Measurements from ENCODE around the gene SMCO1. TPM values are rescaled to one million over a fixed set of nuclear protein-coding genes. Genes with fewer than 3 reads are reported as not detected.

Gene SMCO1
- total and polyA plus RNA-seq, 2 experiments from 2014 or later: not detected

DNA sequence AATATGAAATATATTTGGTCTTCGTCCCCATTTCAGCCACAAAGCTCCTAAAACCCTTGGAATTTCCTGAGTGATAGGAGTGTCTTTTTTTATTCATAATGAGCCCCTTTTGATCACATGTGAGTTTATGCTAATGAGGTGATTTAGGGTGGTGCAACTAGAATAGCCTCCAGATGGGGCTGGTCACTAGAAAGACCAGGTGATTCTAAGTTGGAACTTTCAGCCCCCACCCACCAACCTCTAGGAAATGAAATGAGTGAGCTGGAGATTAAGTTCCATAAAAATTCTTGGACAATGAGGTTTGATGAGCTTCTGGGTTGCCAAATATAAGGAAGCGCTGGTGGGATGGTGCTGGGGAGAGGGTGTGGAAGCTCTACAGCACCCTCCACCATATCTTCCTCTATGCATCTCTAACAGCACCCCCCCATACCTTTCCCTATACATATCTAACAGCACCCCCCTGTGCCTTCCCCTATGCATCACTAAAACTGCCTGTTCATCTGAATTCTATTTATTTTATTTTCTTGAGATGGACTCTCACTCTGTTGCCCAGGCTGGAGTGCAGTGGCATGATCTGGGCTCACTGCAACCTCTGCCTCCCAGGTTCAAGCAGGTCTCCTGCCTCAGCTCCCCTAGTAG is 2.1 kb upstream of the SMCO1 start (continued):
- TF ChIP-seq, protein P1, sequence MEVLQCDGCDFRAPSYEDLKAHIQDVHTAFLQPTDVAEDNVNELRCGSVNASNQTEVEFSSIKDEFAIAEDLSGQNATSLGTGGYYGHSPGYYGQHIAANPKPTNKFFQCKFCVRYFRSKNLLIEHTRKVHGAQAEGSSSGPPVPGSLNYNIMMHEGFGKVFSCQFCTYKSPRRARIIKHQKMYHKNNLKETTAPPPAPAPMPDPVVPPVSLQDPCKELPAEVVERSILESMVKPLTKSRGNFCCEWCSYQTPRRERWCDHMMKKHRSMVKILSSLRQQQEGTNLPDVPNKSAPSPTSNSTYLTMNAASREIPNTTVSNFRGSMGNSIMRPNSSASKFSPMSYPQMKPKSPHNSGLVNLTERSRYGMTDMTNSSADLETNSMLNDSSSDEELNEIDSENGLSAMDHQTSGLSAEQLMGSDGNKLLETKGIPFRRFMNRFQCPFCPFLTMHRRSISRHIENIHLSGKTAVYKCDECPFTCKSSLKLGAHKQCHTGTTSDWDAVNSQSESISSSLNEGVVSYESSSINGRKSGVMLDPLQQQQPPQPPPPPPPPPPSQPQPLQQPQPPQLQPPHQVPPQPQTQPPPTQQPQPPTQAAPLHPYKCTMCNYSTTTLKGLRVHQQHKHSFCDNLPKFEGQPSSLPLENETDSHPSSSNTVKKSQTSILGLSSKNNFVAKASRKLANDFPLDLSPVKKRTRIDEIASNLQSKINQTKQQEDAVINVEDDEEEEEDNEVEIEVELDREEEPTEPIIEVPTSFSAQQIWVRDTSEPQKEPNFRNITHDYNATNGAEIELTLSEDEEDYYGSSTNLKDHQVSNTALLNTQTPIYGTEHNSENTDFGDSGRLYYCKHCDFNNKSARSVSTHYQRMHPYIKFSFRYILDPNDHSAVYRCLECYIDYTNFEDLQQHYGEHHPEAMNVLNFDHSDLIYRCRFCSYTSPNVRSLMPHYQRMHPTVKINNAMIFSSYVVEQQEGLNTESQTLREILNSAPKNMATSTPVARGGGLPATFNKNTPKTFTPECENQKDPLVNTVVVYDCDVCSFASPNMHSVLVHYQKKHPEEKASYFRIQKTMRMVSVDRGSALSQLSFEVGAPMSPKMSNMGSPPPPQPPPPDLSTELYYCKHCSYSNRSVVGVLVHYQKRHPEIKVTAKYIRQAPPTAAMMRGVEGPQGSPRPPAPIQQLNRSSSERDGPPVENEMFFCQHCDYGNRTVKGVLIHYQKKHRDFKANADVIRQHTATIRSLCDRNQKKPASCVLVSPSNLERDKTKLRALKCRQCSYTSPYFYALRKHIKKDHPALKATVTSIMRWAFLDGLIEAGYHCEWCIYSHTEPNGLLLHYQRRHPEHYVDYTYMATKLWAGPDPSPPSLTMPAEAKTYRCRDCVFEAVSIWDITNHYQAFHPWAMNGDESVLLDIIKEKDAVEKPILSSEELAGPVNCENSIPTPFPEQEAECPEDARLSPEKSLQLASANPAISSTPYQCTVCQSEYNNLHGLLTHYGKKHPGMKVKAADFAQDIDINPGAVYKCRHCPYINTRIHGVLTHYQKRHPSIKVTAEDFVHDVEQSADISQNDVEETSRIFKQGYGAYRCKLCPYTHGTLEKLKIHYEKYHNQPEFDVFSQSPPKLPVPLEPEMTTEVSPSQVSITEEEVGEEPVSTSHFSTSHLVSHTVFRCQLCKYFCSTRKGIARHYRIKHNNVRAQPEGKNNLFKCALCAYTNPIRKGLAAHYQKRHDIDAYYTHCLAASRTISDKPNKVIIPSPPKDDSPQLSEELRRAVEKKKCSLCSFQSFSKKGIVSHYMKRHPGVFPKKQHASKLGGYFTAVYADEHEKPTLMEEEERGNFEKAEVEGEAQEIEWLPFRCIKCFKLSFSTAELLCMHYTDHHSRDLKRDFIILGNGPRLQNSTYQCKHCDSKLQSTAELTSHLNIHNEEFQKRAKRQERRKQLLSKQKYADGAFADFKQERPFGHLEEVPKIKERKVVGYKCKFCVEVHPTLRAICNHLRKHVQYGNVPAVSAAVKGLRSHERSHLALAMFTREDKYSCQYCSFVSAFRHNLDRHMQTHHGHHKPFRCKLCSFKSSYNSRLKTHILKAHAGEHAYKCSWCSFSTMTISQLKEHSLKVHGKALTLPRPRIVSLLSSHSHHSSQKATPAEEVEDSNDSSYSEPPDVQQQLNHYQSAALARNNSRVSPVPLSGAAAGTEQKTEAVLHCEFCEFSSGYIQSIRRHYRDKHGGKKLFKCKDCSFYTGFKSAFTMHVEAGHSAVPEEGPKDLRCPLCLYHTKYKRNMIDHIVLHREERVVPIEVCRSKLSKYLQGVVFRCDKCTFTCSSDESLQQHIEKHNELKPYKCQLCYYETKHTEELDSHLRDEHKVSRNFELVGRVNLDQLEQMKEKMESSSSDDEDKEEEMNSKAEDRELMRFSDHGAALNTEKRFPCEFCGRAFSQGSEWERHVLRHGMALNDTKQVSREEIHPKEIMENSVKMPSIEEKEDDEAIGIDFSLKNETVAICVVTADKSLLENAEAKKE (CRISPR knock-in tag; IDR thresholded peaks at IDR 0.05): no peak
- TF ChIP-seq ZNF114 (CRISPR knock-in tag; IDR thresholded peaks at IDR 0.05): no peak

DNA sequence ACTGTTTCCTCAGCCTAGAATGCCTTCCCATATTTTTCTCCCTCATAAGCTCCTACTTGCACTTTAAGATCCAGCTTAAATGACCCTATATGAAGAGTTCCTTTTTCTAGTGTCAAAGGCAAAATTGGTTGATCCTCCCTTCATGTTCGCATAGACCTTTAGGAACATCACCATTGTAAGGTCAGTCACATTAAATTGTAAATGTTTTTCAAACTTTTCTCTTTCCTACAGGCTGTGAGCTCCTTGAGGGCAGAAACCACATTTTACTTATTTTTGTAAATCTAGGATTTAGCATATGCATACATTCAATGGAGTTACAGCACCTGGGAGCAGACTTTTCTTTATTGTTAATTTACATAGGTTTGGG is 813 bp downstream of the SMCO1 start:
- Histone ChIP-seq H3K4me1 (ENCODE audit: insufficient read depth) (no peaks in the 10 kb centered on the region; the same call in 1 of the 2 replicates), H3K27me3 (ENCODE audit: insufficient read depth) (no peaks in the 10 kb centered on the region; the same call in 1 of the 2 replicates), H3F3A (replicated peaks; ENCODE audit: low read depth) (no peaks in the 10 kb centered on the region), H3K4me3 (no peak overlapping the region), H3K4me2 (no peak overlapping the region), H4K20me1 (replicated peaks; ENCODE audit: insufficient read depth) (no peaks in the 10 kb centered on the region), H2AFZ (no peak overlapping the region), H3K36me3 (ENCODE audit: insufficient read depth) (0 out of 2 replicates have a peak, but pooled peaks cover 9% of the 10 kb centered on the region), H3K27ac (ENCODE audit: low read depth) (no peak overlapping the region), H3K9me2 (ENCODE audit: insufficient read depth) (0 out of 2 replicates have a peak, but pooled peaks cover 2% of the 10 kb centered on the region), H3K79me2 (replicated peaks; ENCODE audit: insufficient read depth) (no peaks in the 10 kb centered on the region)
- TF ChIP-seq, protein P2, sequence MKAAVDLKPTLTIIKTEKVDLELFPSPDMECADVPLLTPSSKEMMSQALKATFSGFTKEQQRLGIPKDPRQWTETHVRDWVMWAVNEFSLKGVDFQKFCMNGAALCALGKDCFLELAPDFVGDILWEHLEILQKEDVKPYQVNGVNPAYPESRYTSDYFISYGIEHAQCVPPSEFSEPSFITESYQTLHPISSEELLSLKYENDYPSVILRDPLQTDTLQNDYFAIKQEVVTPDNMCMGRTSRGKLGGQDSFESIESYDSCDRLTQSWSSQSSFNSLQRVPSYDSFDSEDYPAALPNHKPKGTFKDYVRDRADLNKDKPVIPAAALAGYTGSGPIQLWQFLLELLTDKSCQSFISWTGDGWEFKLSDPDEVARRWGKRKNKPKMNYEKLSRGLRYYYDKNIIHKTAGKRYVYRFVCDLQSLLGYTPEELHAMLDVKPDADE (IDR thresholded peaks at IDR 0.05): no peak
- TF ChIP-seq ZNF114 (CRISPR knock-in tag; IDR thresholded peaks at IDR 0.05): no peak
- no peak for TF ChIP-seq EZH2 (IDR thresholded peaks at IDR 0.05; ENCODE audit: low read depth, unreplicated experiment)
- no peak for TF ChIP-seq EZH2phosphoT487 (IDR thresholded peaks at IDR 0.05; ENCODE audit: unreplicated experiment)
- H3K27ac Mint-ChIP-seq: no peak overlapping the region
- peaks cover 22% of the 10 kb centered on the region; the same call in 2 of the 3 replicates for H3K36me3 Mint-ChIP-seq (ENCODE audit: low read depth)
- H3K4me3 Mint-ChIP-seq: no peak overlapping the region
- H3K4me1 Mint-ChIP-seq: peaks cover 2% of the 10 kb centered on the region; the same call in 2 of the 3 replicates
- no peak for ATAC-seq
- peaks cover 38% of the 10 kb centered on the region for H3K9me3 Mint-ChIP-seq
- DNase-seq (ENCODE audit: low spot score): no peak
- H3K27me3 Mint-ChIP-seq (ENCODE audit: insufficient read depth, low read depth, poor library complexity): peaks cover 2% of the 10 kb centered on the region

Data from GM23338 (cell line).